ENCODE measurements around the gene MAL.

DNA sequence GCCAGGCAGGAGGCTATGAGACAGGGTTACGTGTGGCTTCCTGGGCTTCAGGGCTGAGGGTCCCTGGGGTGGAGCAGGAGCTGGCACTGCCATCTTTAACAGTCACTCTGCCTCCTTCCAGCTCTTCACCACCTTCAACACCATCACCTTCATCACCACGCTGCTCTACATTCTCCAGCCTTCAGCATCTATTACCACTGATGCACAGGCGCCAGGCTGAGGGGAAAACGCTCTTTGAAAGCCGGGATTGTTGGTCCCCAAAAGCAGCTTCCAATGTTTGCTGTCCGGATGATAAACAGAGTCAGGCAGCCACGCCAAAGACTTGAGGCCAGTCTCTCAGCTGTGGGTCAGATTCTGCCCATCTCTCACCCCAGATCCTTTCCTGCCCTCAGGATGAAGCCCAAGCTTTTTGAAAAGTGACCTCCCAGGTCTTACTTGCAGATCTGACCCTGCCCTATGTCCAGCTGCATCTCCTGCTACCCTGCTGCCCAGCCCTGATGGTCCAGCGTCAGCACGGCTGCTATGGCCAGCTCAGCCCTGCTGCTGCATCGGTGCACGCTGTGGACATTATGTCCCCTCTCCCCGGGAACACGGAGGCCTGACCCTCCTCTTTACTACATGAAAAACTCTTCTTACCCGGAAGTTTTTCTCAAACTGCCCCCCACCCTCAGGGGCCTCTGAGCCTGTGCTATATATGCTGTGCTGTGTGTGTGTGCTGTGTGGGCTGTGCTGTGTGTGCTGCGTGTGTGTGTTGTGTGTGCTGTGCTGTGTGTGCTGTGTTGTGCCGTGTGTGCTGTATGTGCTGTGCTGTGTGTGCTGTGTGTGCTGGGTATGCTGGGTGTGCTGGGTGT, 31.2 kb upstream of the MAL start:
- TF ChIP-seq CREB1 (CRISPR knock-in tag; IDR thresholded peaks at IDR 0.05; ENCODE audit: low read depth) (no peak), EZH2 (IDR thresholded peaks at IDR 0.05; ENCODE audit: low read depth, unreplicated experiment) (no peak)
- TF ChIP-seq, protein P1, sequence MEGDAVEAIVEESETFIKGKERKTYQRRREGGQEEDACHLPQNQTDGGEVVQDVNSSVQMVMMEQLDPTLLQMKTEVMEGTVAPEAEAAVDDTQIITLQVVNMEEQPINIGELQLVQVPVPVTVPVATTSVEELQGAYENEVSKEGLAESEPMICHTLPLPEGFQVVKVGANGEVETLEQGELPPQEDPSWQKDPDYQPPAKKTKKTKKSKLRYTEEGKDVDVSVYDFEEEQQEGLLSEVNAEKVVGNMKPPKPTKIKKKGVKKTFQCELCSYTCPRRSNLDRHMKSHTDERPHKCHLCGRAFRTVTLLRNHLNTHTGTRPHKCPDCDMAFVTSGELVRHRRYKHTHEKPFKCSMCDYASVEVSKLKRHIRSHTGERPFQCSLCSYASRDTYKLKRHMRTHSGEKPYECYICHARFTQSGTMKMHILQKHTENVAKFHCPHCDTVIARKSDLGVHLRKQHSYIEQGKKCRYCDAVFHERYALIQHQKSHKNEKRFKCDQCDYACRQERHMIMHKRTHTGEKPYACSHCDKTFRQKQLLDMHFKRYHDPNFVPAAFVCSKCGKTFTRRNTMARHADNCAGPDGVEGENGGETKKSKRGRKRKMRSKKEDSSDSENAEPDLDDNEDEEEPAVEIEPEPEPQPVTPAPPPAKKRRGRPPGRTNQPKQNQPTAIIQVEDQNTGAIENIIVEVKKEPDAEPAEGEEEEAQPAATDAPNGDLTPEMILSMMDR (conservative IDR thresholded peaks at IDR 0.05; ENCODE audit: low read depth in 2 of 2) = no peak
